Ishikawa (cell line): ENCODE measurements around the gene KCNC1.

Experiments
- CREB1 ChIP-seq: IDR thresholded peaks from 2 replicates; pipeline ENCODE4 v1.6.1; 2012; ENCODE audit warnings: low read depth
- RAD21 ChIP-seq: IDR thresholded peaks from 2 replicates; pipeline ENCODE4 v1.6.1; 2012; ENCODE audit warnings: low read depth
- TEAD4 ChIP-seq: IDR thresholded peaks from 2 replicates; pipeline ENCODE4 v1.6.1; 2012
- YY1 ChIP-seq: IDR thresholded peaks from 2 replicates; pipeline ENCODE4 v1.6.1; 2012; ENCODE audit warnings: low read depth
- TF ChIP-seq, protein P1 (sequence below): IDR thresholded peaks from 2 replicates; pipeline ENCODE4 v1.6.1; 2012; ENCODE audit warnings: low read depth, mild to moderate bottlenecking
- TF ChIP-seq, protein P2 (sequence below): IDR thresholded peaks from 2 replicates; pipeline ENCODE4 v1.6.1; 2012

DNA sequence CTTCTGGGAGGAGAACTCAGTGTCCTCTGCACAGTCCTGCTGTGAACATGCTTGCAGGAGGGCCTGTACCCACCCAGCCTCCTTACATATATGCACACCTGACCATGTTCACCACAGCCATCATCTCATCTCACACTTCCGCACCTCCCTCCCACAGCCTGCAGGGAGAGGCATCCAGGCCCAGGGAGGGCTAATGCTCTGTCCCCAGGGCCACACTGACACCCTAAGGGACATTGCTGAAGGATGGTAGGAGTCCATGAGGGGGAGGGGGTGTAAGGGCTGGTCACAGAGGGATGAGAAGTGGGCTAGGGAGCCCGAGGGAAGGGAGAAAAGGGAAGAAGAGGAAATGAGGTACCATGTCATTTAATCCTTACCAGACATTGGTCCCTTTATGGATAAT lies 4.4 kb upstream of the KCNC1 start:
- no peak for TF ChIP-seq CREB1
- TF ChIP-seq, protein P1, sequence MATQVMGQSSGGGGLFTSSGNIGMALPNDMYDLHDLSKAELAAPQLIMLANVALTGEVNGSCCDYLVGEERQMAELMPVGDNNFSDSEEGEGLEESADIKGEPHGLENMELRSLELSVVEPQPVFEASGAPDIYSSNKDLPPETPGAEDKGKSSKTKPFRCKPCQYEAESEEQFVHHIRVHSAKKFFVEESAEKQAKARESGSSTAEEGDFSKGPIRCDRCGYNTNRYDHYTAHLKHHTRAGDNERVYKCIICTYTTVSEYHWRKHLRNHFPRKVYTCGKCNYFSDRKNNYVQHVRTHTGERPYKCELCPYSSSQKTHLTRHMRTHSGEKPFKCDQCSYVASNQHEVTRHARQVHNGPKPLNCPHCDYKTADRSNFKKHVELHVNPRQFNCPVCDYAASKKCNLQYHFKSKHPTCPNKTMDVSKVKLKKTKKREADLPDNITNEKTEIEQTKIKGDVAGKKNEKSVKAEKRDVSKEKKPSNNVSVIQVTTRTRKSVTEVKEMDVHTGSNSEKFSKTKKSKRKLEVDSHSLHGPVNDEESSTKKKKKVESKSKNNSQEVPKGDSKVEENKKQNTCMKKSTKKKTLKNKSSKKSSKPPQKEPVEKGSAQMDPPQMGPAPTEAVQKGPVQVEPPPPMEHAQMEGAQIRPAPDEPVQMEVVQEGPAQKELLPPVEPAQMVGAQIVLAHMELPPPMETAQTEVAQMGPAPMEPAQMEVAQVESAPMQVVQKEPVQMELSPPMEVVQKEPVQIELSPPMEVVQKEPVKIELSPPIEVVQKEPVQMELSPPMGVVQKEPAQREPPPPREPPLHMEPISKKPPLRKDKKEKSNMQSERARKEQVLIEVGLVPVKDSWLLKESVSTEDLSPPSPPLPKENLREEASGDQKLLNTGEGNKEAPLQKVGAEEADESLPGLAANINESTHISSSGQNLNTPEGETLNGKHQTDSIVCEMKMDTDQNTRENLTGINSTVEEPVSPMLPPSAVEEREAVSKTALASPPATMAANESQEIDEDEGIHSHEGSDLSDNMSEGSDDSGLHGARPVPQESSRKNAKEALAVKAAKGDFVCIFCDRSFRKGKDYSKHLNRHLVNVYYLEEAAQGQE, result no peak
- no peak for TF ChIP-seq YY1
- TF ChIP-seq TEAD4, result no peak
- no peak for TF ChIP-seq RAD21
- TF ChIP-seq, protein P2, sequence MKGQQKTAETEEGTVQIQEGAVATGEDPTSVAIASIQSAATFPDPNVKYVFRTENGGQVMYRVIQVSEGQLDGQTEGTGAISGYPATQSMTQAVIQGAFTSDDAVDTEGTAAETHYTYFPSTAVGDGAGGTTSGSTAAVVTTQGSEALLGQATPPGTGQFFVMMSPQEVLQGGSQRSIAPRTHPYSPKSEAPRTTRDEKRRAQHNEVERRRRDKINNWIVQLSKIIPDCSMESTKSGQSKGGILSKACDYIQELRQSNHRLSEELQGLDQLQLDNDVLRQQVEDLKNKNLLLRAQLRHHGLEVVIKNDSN, result no peak
